Omental fat pad (tissue), 4 donors: ENCODE measurements around the gene WIPI1. TPM values are rescaled to one million over a fixed set of nuclear protein-coding genes. Genes with fewer than 3 reads are reported as not detected.

ENCODE experiments used
- ATAC-seq: fragments of 150-250 bp; one replicate; pipeline ENCODE4 v1.9.1; 2016; ENCODE audit warnings: mild to moderate bottlenecking, moderate library complexity; ENCODE audit not compliant: low FRiP score
- DNase-seq: peaks from one replicate; pipeline ENCODE4 v3.0.0-alpha.2; 2019; ENCODE audit warnings: low spot score
- CTCF ChIP-seq, 3 donors: fragments of 450-650 bp; IDR thresholded peaks; one replicate each; pipeline ENCODE4 v1.5.1; 2016 to 2017; ENCODE audit warnings: antibody characterized with exemption in 3 of 3, mild to moderate bottlenecking in 3 of 3, moderate library complexity in 2 of 3
- total RNA-seq, 4 donors: library from RNA; depleted of rRNA; stranded (reverse); fragments of >200 nt; gene quantifications; one replicate each; pipeline ENCODE4 v1.1.0, GENCODE V29; 2016

WIPI1 gene
- total RNA-seq, 4 donors from 2014 or later = 50.1 to 101 (median 60.2) TPM

- ATAC-seq = no peak
- no peak for TF ChIP-seq CTCF (IDR thresholded peaks at IDR 0.05)
- DNase-seq = no peak
Observed at GRCh38 chr17:68391561-68392268, 65.6 kb downstream of the WIPI1 start.

- TF ChIP-seq CTCF (IDR thresholded peaks at IDR 0.05) = no peak
- ATAC-seq (no peak), DNase-seq (no peak)
Observed at GRCh38 chr17:68390888-68391545, 66.3 kb downstream of the WIPI1 start.

GRCh38 chr17:68389041-68389440 is 68.3 kb downstream of the WIPI1 start:
- no peak for TF ChIP-seq CTCF (IDR thresholded peaks at IDR 0.05)
- ATAC-seq (no peak), DNase-seq (no peak)

DNA sequence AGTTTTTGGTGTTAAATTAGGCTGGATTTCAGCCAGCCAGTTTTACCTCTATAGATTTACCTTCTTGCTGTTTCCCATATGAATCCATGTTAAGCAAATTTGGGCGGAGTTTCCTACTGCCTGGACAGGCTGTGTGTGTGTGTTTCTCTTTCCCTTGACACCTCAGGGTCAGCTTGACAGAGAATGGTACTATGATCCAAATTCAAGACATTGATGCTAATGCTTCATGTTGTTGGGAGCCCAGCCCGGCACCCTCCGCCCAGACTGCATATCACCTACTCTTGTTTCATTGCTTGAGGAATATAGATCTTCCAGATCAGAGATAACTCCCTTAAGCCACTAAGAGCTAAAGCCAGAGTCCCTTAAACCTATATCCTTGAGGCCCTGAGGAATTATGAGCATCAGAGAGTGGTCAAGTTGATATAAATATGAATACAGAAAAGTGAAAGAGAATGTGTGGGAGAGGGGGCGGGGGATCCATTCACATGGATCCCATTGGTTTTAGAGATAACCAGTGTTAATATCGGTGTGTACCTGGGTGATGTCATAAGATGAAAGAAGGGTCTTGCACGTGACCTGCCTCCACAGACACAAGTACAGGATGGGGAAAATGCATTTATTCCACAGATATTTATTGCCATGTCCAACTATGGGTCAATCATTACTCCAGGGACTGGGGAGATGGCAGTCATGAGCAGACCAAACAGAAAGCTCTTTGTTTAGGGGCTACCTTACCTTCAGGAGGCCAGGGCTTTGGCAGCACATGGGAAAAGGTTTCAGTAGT is 69.7 kb downstream of the WIPI1 start:
- ATAC-seq (no peak), DNase-seq (no peak)
- TF ChIP-seq CTCF (IDR thresholded peaks at IDR 0.05) = no peak

GRCh38 chr17:68385490-68386215 is 71.6 kb downstream of the WIPI1 start:
- no peak for TF ChIP-seq CTCF (IDR thresholded peaks at IDR 0.05)
- no peak for ATAC-seq
- DNase-seq = no peak

DNA sequence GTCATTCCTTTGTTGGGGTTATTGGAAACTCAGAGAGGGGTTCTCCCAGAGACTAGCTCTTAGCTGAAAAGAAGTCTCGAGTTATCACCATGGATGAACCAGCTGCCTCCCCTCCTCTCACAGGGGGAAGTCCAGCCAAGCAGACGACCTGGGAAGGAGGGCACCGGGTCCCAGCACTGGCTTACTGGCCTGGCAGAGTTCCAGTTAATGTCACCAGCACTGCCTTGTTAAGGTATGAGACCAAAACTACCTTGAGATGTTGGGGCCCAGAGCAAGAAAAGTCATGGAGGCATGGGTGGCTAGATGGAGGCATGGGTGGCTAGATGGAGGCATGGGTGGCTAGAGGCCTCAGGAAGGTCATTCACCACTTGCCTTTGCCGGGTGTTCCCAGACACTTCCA is 72.4 kb downstream of the WIPI1 start:
- no peak for DNase-seq

More for the DNA sequence above, 72.4 kb downstream of the WIPI1 start:
- TF ChIP-seq CTCF (IDR thresholded peaks at IDR 0.05) = no peak
- no peak for ATAC-seq
